GM06990 (cell line): ENCODE measurements around the gene DMD.
"Not testable (repeated sequence)": the region's sequence is repeated elsewhere in the genome, so short reads cannot be mapped to it uniquely, and the experiment has no call there.

ENCODE experiments used
- DNase-seq: peaks from one replicate; pipeline ENCODE4 v3.0.0-alpha.2; 2011; ENCODE audit not compliant: insufficient read length; ENCODE audit errors: extremely low read depth
- H3K27me3 ChIP-seq: replicated peaks from 2 replicates; pipeline ENCODE4 v1.6.0; 2011; ENCODE audit warnings: low read length; ENCODE audit not compliant: control insufficient read depth, insufficient read depth
- H3K36me3 ChIP-seq: 2 replicates; pipeline ENCODE4 v1.5.1; 2011; ENCODE audit warnings: low read length; ENCODE audit not compliant: control insufficient read depth, insufficient read depth
- H3K4me3 ChIP-seq: replicated peaks from 2 replicates; pipeline ENCODE4 v1.5.1; 2011; ENCODE audit warnings: low read depth, mild to moderate bottlenecking, control low read depth, low read length
- CTCF ChIP-seq: IDR thresholded peaks from 2 replicates; pipeline ENCODE4 v1.5.1; 2011; ENCODE audit warnings: low read length, control low read depth, mild to moderate bottlenecking, inconsistent platforms; ENCODE audit not compliant: insufficient read depth, poor library complexity, severe bottlenecking

DMD gene

GRCh38 chrX:32276153-32276552 lies 935.2 kb downstream of the DMD start:
- Histone ChIP-seq H3K36me3 (no peaks in the 10 kb centered on the region), H3K27me3 (no peaks in the 10 kb centered on the region), H3K4me3 (no peak overlapping the region)
- no peak for DNase-seq
- no peak for TF ChIP-seq CTCF

- no peak for DNase-seq
- Histone ChIP-seq H3K36me3 (no peaks in the 10 kb centered on the region), H3K27me3 (no peaks in the 10 kb centered on the region), H3K4me3 (no peak overlapping the region)
- no peak for TF ChIP-seq CTCF
These were observed 941.5 kb downstream of the DMD start for GRCh38 chrX:32269866-32270265.

- Histone ChIP-seq H3K27me3 (no peaks in the 10 kb centered on the region), H3K36me3 (no peaks in the 10 kb centered on the region), H3K4me3 (no peak overlapping the region)
- no peak for DNase-seq
- no peak for TF ChIP-seq CTCF
These were observed 943.1 kb downstream of the DMD start for GRCh38 chrX:32268207-32268606.

GRCh38 chrX:32267796-32268195 lies 943.6 kb downstream of the DMD start:
- H3K36me3 ChIP-seq, result no peaks in the 10 kb centered on the region
- no peak overlapping the region for H3K4me3 ChIP-seq
- no peaks in the 10 kb centered on the region for H3K27me3 ChIP-seq
- no peak for TF ChIP-seq CTCF
- no peak for DNase-seq

- not testable (repeated sequence) for H3K27me3 ChIP-seq, H3K4me3 ChIP-seq, DNase-seq, H3K36me3 ChIP-seq
- TF ChIP-seq CTCF, result peak; percentile 25
These were observed 964.7 kb downstream of the DMD start for GRCh38 chrX:32246675-32247074.

GRCh38 chrX:32195611-32196010 lies 1015.7 kb downstream of the DMD start:
- H3K4me3 ChIP-seq, result no peak overlapping the region
- no peak for DNase-seq
- H3K27me3 ChIP-seq, result no peaks in the 10 kb centered on the region
- no peaks in the 10 kb centered on the region for H3K36me3 ChIP-seq
- TF ChIP-seq CTCF, result no peak
